ENCODE results near the gene CD80.

DNA sequence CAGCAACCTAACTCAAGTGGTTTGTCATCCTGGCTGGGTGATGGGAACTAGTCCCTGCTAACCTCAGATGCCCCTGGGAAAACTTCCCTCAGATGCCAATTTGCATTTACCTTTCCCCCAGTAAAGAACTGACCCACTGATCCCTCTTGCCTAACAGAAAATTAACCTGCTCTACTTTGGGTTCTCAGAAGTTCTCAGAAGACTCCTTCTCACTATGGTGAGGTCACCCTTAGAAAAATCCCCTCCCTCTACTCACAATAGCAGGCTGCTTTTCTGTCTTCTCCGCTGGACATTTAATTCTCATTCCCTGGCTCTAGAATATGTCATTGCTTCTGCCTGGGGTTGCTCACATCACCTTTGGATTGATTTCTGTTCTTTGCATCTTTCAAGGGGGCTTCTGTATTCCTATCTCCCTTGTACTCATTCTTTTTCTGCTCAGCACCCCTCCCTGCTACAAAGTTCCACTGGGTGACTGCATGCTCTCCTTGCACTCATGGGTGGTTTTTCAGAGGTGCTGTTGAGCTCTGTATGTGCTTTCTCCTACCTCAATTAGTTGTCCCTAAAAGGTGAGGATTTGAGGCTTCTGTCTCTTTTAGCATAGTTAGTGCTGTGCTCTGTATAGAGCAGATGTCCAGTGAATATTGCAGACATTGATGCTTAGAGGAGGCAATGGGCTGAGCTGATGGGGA is 39.1 kb upstream of the CD80 start:
- TF ChIP-seq, protein P1, sequence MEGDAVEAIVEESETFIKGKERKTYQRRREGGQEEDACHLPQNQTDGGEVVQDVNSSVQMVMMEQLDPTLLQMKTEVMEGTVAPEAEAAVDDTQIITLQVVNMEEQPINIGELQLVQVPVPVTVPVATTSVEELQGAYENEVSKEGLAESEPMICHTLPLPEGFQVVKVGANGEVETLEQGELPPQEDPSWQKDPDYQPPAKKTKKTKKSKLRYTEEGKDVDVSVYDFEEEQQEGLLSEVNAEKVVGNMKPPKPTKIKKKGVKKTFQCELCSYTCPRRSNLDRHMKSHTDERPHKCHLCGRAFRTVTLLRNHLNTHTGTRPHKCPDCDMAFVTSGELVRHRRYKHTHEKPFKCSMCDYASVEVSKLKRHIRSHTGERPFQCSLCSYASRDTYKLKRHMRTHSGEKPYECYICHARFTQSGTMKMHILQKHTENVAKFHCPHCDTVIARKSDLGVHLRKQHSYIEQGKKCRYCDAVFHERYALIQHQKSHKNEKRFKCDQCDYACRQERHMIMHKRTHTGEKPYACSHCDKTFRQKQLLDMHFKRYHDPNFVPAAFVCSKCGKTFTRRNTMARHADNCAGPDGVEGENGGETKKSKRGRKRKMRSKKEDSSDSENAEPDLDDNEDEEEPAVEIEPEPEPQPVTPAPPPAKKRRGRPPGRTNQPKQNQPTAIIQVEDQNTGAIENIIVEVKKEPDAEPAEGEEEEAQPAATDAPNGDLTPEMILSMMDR (IDR thresholded peaks at IDR 0.05), result no peak
- TF ChIP-seq POLR2A (IDR thresholded peaks at IDR 0.05) (no peak), EP300 (IDR thresholded peaks at IDR 0.05) (no peak)

Measured in ovary (tissue), 3 donors.